GM18907 (cell line): ENCODE results near the gene FOXO6.

ENCODE experiments used
- ATAC-seq: cut with Tn5 transposase; IDR thresholded peaks from one replicate; pipeline ENCODE4 v1.9.1; 2021; ENCODE audit warnings: mild to moderate bottlenecking, moderate library complexity; ENCODE audit not compliant: unreplicated experiment

FOXO6 gene

DNA sequence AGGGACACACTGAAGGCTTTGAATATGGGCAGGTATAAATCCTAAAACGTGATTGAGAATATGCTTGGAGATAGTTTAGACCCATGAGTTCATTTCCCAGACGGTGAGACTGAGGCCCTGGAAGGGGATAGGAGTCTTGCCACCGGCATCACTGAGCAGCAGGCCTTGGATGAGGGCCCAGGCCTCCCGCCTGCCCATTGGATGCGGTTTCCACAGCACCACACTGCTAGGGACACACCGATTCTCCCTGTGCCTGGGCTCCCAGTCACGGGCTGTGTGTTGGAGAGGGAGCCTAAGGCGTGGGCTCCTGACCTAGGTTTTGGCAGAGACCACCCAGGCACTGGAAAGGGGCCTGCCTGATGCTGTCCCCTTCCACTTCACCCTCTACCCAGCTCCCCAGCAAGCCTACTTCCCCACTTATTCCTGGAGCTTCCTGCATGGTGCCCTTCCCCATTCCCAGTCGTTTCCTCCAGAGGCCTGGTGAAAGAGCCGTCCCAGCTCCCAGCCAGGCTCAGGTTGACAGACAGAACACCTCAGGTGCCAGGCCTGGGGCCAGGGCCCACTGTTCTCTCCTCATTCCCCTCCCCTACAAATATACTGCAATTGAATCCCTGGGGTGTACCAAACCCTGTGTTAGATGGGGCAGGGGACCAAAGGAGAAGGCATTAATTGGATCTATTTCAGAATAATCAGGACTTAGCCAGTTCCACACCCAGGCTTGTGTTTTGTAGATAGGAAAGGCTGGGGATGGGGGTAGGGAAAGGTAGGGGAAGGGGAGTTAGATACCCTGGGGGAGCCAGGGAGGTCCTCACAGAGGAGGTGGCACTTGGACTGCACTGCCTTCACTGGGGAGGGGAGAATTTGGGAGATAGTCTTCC is 3.4 kb downstream of the FOXO6 start:
- ATAC-seq = no peak

DNA sequence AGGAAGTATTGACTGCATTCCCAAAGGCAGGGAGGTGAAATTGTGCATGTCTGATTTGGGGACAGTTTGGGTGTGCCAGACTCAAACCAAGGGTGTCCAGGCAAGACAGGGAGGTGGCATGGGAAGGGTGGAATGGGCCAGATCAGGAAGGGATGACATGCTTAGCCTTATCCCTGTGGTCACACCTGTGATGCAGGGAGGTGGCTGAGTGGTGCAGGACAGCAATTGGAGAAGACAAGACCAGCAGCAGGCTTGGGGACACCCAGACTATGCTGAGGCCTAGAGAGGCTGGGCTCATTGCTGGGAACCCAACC is 4.0 kb downstream of the FOXO6 start:
- no peak for ATAC-seq

DNA sequence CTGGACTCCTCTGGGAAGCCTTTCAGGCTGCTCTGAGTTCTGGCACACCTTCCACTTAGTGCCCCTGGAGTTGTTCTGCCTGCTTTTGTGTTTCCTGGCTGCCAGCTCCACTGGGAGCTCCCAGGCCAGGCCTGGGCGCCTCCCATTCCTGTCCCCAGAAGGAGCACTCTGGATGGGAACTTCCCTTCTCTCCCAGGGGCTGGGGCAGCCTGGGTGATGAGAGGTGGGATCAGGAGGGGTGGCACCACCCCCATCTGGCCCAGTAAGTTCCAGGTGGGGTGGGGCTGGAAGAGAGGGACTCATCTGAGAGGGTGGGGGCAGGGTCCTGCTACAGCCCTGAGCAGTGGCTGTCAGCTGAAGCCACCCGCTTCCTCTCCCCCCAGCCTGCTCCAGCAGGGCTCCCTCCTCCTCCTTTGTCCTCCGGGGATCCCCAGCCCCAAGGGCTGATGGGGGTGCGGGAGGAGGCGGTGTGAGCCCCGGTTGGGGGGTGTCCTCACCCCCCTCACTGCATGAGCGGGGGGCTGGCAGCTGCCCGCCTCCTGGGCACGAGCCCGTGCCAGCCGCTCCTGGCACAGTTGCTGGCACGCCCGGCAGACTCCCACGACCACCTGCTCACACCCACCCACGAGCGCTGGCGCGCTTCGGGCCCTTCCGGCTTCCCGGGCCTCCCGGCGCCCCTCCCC is 4.7 kb downstream of the FOXO6 start:
- ATAC-seq = no peak

DNA sequence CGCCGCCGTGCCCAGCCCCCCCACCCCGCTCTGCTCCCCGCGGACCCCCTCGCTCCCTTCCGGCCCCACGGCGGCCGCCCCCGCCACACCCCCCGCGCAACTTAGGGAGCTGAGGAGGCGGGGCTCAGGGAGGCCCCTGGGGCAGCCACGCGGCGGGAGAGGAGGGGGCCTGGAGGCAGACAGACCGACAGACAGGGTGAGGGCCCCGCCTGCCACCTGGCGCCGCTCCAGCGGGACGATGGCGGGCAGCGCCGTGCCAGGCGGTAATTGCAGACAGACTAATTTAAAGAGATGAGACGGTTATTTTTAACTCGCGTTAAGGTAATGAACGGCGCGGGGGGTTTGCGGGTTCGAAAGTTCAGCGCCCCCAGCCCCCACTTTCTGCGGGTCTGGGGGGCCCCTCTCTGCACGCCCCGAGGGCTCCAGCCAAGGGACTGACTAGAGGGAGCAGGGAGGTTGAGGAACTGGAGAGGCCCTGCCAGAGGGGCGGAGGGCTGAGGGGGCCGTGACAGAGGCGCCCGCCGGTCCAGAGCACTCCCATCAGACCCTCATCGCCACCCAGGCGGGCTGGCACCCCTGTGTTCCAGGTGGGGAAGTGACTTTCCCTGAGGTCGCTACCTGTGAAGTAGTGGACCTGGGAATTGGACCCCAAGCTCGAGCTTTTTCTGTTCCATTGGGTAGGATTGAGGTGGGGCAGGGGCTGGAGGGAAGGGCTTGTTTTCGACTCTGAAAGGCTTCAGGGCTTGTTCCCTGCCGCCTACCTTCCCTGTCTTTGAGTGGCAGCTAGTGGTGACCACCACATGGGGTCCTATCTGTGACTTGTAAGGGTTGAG is 5.4 kb downstream of the FOXO6 start:
- ATAC-seq = no peak

DNA sequence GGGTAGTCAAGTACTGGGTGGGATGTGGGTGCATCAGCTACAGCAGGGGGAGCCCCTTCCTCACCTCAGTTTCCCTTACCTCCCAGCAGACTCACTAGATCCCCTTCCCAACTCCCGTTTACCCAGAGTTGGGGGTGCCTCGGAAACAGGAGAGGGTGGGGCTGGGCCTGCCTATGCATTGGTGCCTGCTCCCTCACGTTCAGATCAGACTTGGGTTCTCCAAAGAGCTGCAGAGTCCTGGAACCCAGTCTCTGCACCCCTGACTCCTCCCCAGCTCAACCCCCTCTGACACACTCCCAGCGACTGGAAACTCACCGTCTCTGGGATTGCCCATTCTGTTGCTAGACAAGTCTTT is 6.0 kb downstream of the FOXO6 start:
- no peak for ATAC-seq

DNA sequence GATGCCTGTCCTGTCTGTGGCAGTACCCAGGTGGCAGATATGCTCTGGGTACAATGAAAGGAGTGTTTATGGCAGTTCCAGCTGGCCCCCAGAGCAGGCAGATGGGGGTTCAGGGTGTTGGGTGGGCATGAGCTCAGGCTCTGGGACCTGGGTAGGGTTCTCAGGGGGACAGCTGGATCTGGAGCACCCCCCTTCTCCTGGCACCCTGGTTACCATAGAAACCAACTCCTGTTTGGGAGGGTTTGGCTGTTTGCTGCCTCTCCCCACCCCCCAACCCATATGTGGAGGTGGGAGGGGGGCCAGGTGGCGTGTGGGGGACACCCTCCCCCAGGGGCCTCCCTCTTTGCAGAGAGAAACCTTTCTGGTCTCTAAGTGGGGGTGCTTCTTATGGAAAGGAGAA is 7.1 kb downstream of the FOXO6 start:
- no peak for ATAC-seq

DNA sequence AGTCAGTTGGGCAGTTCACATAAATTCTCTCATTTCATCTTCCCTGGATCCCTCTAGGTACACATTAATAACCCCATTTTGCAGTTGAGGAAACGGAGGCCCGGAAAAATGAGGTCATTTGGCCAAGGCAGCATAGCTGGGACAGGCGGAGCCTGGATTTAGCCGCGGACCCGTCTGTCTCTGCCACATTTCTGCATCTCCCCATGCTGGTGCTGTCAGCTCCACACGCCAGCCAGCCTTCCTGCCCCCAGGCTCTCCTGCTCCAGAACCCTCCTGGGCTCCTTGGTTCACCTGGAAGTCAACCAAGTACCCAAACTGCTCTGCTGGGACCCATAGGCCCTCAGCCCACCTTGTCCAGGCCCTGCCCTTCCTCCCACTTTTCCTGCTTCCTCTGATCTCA is 7.6 kb downstream of the FOXO6 start:
- ATAC-seq = no peak

DNA sequence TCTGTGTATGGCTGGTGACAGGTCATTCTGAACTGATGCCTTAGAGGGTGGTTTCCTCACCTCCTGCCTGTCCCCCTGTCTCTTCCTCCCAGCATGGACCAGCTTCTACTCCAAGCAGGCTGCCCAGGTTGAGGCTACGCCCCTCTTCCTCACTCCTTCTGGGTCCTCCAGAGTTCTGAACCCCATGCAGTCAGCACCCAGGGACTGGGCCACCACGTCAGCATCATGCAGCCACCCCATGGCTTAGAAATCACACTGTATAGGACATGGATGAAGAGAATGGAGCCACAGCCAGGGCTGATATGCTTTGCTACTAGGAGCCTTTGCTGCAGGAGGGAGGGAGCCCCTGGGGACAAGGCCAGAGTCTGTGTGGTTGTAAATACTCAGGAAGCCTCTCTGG is 8.3 kb downstream of the FOXO6 start:
- no peak for ATAC-seq

DNA sequence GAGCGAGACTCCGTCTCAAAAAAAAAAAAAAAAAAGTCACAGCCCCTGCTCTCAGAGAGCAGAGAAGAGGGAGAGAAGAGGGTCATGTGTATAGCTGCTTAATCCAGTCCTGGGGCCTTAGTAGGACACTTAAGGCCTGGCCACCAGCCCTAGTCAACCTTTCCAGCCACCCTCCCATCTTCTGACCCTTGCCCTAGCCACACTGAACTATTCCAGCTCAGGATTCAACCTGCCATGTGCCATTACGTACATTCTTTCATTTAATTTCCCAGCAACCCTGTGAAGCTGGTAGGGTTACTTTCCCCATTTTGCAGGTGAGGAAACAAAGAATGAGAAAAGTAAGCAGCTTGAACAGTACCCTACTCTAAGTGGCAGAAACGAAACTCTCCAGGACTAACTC is 9.0 kb downstream of the FOXO6 start:
- ATAC-seq = no peak

DNA sequence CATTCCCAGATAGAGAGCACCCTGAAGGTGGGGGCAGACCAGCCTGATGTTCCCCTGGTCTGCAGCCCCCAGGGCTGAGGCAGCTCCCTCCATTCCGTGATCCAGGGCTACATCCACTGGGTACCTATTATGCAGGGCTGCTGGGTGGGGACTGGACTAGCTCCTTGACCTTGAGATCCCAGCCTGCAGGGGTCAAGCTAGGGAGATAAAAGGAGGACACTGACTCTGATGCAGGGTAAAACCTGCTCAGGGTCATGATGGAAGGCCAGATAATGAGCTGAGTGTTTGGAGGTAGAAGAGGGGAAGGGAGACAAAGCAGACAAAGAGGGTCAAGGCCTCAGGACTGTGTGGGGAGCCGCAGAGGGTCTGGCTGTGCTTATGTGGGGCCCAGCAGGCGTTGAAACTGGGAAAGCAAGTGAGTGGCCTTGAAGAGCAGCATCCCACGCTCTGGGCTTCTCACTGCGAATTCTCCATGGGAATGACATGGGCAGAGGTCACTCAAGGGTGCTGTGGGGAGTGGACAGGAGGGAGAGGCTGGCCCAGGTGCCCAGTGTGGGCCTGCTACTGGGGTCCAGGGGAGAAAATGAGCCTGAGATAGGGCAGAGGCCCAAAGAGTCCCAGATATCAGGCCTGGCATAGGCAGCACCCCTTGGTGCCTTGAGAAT is 9.7 kb downstream of the FOXO6 start:
- no peak for ATAC-seq

DNA sequence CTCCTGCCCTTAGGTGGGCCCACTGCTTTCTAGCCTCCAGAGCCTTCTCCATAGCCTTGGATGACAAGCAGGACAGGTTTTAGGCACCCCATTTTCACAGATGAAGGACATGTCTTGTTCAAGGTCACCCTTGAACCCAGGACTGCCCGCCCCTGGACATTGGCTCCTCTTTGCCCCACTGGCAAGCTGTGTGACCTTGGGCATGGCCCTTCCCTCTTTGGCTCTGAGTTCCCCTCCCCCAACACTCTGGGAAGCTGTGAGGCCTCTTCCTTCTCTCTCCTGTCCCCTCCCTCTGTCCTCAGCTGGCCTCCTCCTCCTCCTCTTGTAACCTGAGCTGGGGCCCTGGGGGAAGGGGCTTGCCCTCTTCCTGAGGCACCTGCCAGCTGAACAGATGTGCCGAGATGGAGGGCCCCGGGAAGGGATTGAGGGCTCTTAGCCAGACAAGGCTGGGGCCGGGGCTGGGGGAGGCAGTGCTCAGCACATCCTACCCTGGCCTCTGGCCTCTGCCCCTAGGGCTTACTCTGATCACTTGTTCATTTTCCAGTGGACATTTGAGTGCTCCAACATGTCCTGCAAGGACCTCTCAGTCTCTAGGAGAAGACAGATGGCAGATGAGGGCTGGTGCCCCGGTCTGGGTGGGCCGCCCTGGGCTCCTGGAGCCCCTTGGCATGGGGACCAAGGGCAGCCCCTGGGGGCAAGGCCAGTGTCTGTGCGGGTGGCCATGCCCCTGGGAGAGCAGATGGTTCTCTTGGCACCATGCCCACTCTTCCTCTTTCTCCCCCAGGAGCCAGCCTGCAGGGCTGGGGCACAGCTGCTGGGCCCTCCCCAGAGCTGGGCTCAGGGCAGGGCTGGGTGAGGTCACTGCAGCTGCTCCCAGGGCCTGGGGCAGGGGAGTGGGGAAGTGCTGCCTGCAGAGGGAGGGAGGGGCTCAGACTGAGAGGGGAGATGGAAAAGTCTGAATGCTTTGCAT is 10.7 kb downstream of the FOXO6 start:
- no peak for ATAC-seq

DNA sequence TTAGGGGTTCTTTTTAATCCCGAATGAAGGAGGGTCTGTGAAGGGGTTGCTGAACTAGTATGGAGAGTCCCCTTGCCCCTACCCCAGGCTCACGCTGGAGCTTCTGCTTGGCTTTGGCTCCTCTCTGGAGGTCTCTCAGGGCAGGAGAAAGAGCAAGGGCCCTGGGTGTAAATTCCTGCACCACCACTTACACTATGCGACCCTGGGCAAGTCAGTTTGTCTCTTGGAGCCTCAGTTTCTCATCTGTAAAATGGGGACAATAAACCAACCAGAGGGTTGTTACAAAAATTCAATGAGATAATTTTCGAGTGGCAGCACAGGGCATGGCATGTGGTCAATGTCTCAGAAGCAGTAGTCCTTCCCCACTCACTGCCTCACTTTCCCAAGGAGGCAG is 11.4 kb downstream of the FOXO6 start:
- ATAC-seq = no peak

DNA sequence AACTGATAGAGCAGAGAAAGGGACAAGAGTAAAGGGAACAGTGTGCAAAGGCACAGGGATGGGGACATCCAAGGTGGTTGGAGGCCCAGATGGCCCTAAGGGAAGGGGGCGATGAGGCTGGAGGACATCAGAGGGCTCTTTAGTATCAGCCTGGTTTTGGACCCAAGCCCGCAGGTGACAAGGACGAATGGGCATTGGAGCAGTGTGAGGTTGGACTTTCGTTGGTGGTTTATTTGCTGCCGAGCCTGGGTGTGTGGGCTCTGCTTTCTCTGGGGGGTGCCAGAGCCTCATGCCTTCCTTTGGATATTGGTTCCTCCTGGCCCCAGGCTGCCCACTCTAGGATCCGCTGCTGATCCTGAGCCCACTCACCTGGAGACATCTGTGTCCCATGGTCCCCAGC is 12.1 kb downstream of the FOXO6 start:
- no peak for ATAC-seq

DNA sequence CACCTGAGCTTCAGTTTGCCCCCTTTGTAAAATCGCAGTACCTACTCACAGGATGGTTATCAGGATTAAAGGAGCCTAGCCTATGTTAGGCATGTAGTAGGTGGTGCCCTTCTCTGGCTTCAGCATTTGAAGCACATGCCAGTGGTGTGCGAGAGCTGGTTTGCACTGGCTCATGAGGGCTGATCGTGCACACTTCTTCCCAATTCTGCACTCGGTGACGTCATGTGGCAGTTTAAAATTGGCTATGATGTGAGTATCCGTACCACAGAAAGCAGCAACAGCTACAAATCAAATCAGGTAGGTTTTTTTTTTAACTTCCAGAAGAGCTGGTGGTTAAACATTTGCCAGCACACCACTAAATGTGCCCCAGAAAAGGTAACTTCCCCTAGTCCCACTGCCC is 13.5 kb downstream of the FOXO6 start:
- ATAC-seq = no peak

DNA sequence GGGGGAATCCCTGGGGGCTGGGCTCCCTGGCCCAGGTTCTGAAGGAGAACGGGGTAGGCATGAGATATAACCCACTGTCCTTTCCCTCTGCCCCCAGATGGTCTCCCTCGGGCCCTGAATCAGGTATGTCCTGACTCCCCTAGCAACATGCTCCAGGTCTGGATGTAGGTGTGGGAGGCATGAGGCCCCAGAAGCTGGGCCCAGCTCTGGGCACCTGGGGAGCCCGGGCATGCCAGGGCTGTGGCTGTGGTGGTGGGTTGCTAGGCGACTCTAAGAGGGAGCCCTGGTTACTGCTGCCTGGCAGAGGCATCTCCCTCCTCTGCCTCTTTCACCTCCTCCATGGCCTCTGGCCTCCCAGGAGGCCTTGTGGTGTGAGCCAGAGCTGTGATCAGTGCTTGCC is 16.2 kb downstream of the FOXO6 start:
- ATAC-seq = no peak

DNA sequence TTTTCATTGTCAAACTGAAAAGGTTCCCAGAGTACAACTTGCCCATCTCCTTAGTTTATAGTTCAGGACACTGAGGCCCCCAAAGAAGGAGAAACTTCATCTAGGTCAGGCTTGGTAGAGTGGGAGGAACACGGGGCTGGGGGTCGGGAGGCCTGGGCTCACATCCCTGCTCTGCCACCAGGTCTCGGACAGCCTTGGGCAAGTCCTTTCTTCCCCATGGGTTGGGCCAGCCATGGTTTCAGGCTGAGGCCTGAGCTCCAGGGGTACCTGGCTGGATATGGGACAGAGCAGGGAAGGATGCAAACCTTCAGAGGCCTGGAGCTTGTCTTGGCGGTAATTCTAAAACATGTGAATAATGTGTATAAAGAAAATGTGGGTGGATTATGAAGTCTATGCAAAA is 17.0 kb downstream of the FOXO6 start:
- no peak for ATAC-seq

DNA sequence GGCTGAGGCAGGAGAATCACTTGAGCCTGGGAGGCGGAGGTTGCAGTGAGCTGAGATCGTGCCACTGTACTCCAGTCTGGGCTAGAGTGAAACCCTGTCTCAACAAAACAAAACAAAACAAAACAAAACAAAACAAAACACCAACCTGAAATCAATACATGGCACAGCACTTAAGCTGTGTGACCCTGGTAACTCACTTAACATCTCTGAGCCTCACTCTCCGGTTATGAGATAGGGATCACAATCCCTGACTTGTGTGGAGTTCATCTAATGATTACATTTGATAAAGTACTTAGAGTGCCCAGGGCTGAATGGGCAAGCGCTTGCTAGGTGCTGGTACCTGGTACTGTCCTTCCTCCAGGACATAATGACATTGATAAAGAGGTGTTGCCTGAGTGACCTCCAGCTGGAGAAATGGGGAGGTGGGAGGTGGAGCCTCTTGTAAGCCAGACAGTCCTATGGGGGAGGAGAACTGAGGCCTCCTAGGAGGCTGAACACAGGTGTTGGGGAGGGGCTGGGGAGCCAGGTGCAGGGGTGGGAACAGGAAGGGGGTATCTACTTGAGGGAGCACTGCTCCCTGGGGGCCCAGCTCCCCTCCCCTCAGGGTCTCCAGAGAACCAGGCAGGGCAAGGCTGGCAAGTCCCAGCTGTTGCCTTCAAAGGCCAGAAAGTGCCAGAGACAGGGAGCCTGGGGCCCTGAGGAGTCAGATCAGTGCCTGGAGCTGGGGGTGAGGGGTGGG is 17.9 kb downstream of the FOXO6 start:
- ATAC-seq = no peak

DNA sequence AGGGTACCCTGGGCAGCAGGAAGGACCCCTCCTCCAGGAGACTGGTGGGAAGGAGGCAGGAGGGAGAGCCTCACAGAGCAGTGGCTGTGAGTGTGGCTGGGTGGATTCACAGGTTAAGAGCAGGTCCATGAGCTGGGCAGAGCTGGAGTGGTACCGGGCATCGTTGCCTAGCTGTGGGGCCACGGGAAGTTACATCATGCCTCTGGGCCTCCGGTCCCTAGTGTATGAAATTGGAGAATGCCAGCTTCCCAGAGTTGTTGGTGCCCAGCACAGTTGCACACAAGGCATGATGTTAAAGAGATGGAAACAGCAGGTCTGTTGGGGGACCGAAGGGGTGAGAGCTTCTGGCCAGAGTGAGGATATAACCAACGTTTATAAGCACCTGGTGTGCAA is 18.5 kb downstream of the FOXO6 start:
- no peak for ATAC-seq

DNA sequence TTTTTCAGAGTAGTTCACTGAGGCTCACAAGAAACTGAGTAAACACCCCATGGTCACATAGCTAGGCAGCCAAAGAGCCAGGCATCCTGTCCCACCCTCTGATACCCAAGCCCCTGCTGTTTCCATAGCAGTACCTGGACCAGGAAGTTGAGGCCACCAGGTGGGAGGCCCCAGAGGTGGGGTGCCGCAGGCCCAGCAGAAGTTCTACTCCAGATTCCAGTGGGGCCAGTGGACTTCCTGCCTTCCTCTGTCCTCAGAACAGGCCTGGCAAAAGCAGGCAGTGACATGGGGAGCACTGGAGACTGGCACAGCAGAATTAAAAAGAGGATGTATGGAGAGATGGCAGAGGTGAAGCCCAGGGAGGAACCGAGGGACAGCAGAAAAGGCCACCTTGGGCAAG is 19.0 kb downstream of the FOXO6 start:
- no peak for ATAC-seq
